ENCODE results near the gene SDF4.

Gene SDF4

GRCh38 chr1:1173793-1174415 is 57.9 kb downstream of the SDF4 start, which contains the start of gene TTLL10:
Gene TTLL10, plus strand, starts transcription at chr1:1173880. Its CDS starts 5,336 bp downstream, at chr1:1179216.
- H3K9me3 ChIP-seq (ENCODE audit: control insufficient read depth, insufficient read depth, low read length), result peaks cover 11% of the 10 kb centered on the region; the same call in 1 of the 2 replicates
- H4K20me1 ChIP-seq (ENCODE audit: control insufficient read depth, insufficient read depth, low read depth, low read length), result no peaks in the 10 kb centered on the region
- TF ChIP-seq CTCF (IDR thresholded peaks at IDR 0.05; ENCODE audit: low read depth, low read length, poor library complexity, severe bottlenecking) (no peak), EZH2phosphoT487 (IDR thresholded peaks at IDR 0.05; ENCODE audit: borderline replicate concordance, low read length) (no peak)
- H3K4me1 ChIP-seq (ENCODE audit: control insufficient read depth, low read length), result peaks cover 47% of the 10 kb centered on the region
- H3K27ac ChIP-seq (ENCODE audit: low read depth, low read length), result no peak within 1 kb of the TSS
- H3F3A ChIP-seq (ENCODE audit: control insufficient read depth, insufficient read depth), result no peaks in the 10 kb centered on the region
- no peaks in the 10 kb centered on the region for H3K9me2 ChIP-seq (replicated peaks; ENCODE audit: control insufficient read depth, low read length)
- no peaks in the 10 kb centered on the region for H3K36me3 ChIP-seq (ENCODE audit: control insufficient read depth, low read length)
- H3K27me3 ChIP-seq (ENCODE audit: control insufficient read depth, low read length), result peaks cover 52% of the 10 kb centered on the region
- H3K79me2 ChIP-seq (ENCODE audit: control insufficient read depth, low read length), result no peaks in the 10 kb centered on the region
- H3K4me2 ChIP-seq (ENCODE audit: low read length), result no peak within 1 kb of the TSS
- no peak within 1 kb of the TSS for H3K4me3 ChIP-seq (ENCODE audit: low read length)

DNA sequence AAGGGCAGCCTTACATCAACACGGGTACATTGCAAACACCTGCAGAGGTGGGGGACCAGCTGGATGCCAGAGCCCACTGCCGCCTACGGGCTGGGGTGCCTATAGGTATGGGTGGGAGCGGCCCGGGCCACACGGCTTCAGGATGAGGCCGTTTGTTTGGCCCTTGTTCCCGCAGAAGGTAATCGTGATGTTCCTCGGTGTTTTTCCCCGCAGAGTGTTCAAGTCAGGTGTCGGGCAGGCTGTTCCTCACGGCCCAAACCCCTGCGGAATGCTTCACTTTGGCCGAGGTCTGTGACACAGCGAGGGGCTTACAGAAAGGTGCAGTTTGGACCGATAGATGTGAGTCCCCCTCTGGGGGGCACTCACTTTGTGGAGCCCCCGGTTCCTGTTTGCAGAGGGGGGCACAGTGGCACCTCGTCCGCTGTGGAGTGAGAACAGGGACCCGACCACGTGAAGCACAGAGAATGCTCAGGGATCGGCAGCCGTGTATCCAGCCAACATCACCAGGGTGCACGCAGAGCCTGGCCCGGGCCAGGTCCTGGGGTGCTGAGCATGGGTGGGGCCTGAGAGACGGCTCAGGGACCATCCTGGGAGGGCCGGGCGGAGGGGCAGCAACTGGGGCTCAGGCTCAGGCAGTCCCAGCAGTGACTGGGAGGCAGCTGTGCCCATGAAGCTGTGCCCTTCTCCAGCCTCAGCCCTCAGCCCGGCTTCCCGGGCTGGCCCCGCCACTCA is 58.6 kb downstream of the SDF4 start:
- Histone ChIP-seq H3K27ac (ENCODE audit: low read depth, low read length) (no peak overlapping the region), H3F3A (ENCODE audit: control insufficient read depth, insufficient read depth) (no peaks in the 10 kb centered on the region), H3K79me2 (ENCODE audit: control insufficient read depth, low read length) (no peaks in the 10 kb centered on the region), H4K20me1 (ENCODE audit: control insufficient read depth, insufficient read depth, low read depth, low read length) (no peaks in the 10 kb centered on the region), H3K27me3 (ENCODE audit: control insufficient read depth, low read length) (peaks cover 59% of the 10 kb centered on the region), H3K36me3 (ENCODE audit: control insufficient read depth, low read length) (no peaks in the 10 kb centered on the region), H3K4me1 (ENCODE audit: control insufficient read depth, low read length) (peaks cover 47% of the 10 kb centered on the region), H3K4me3 (ENCODE audit: low read length) (no peak overlapping the region), H3K9me3 (ENCODE audit: control insufficient read depth, insufficient read depth, low read length) (peaks cover 11% of the 10 kb centered on the region; the same call in 1 of the 2 replicates), H3K4me2 (ENCODE audit: low read length) (no peak overlapping the region), H3K9me2 (replicated peaks; ENCODE audit: control insufficient read depth, low read length) (no peaks in the 10 kb centered on the region)
- TF ChIP-seq EZH2phosphoT487 (IDR thresholded peaks at IDR 0.05; ENCODE audit: borderline replicate concordance, low read length), result no peak
- TF ChIP-seq CTCF (IDR thresholded peaks at IDR 0.05; ENCODE audit: low read depth, low read length, poor library complexity, severe bottlenecking), result no peak

DNA sequence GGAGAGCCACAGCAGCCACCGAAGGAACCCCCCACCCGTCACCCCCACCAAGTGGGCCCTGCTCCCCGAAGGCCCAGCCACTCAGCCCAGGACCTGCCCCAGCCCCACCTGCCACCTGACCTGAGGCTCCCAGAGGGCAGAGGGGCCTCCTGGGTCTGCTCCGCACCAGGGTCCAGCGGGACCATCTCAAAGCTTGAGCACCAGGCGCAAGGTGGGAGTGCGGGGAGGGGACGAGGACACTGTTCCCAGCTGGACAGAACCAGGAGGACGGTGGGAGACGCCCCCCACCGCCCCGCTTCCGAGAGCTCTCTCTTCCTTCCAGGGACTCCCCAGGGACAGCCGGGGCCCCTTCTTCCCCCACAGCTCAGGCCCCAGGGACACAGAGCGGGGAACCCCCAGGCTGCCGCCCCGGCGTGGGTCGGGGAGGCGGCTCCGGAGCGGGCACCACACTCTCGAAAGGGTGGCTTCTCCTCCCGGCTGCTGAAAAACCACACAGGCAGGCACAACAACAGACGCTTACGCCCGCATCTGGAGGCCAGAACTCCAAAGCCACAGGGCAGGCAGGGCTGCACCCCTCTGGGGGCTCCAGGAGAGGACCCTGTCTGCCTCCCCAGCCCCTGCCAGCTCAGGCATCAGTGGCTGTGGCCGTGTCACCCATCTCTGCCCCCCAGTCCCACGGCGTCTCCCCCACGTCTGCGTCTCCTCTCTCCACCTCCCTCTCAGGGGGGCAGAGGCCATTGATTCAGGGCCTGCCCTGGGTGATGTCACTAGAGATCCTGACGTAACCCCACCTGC is 60.1 kb downstream of the SDF4 start:
- Histone ChIP-seq H3K4me3 (ENCODE audit: low read length) (no peak overlapping the region), H3K79me2 (ENCODE audit: control insufficient read depth, low read length) (no peaks in the 10 kb centered on the region), H3K4me2 (ENCODE audit: low read length) (peak overlapping the region; percentile 51), H3K27me3 (ENCODE audit: control insufficient read depth, low read length) (peaks cover 54% of the 10 kb centered on the region), H3K27ac (ENCODE audit: low read depth, low read length) (no peak overlapping the region), H3K9me3 (ENCODE audit: control insufficient read depth, insufficient read depth, low read length) (peaks cover 11% of the 10 kb centered on the region; the same call in 1 of the 2 replicates), H3F3A (ENCODE audit: control insufficient read depth, insufficient read depth) (no peaks in the 10 kb centered on the region), H4K20me1 (ENCODE audit: control insufficient read depth, insufficient read depth, low read depth, low read length) (no peaks in the 10 kb centered on the region), H3K36me3 (ENCODE audit: control insufficient read depth, low read length) (no peaks in the 10 kb centered on the region), H3K9me2 (replicated peaks; ENCODE audit: control insufficient read depth, low read length) (no peaks in the 10 kb centered on the region), H3K4me1 (ENCODE audit: control insufficient read depth, low read length) (peaks cover 47% of the 10 kb centered on the region)
- no peak for TF ChIP-seq CTCF (IDR thresholded peaks at IDR 0.05; ENCODE audit: low read depth, low read length, poor library complexity, severe bottlenecking)
- no peak for TF ChIP-seq EZH2phosphoT487 (IDR thresholded peaks at IDR 0.05; ENCODE audit: borderline replicate concordance, low read length)
